Activated gamma-delta T cell treated with anti-CD3 and anti-CD28 coated beads, Interleukin-2, amount 50 U/mL, for 16 hours (primary cell): Measurements from ENCODE around the gene C19orf73.
"Not testable (repeated sequence)": the region's sequence is repeated elsewhere in the genome, so short reads cannot be mapped to it uniquely, and the experiment has no call there.

Experiments used
- DNase-seq: peaks from one replicate; pipeline ENCODE4 v3.0.0-alpha.2; 2020; ENCODE audit warnings: low read depth

The C19orf73 gene

DNA sequence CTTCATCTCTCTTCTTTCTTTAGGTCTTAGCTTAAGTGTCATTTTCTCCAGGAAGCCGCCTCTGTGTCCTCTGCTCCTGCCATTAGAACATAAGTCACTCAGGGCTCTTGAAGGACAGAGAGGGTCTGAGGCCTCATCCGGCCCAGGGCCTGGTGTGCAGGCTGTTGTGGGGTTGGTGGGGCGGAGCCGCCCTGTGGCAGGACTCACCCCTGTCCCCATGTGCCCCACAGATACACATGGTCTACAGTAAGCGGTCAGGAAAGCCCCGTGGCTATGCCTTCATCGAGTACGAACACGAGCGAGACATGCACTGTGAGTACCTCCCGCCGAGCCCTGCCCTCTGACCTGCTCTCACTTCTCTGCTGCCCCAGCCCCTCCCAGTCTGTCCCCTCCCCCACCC is 17.8 kb downstream of the C19orf73 start:
- DNase-seq = no peak

DNA sequence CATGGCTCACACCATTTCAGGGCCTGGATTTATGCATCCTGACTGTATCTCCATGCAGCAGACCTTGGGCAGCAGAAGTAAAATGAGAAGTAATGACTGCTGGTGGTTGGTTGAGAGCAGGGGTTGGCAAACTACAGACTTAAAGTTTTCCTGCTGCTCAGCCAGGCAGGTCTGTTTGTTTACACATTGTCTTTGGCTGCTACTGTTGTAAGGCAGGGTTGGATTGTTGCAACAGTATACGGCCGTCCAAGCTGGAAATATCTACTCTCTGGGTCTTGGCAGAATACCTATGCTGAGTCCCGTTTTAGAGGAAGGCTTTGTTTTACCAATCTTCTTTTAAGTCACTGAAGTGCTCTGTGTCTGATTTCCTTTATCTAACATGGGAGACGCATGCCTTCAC is 20.1 kb downstream of the C19orf73 start:
- no peak for DNase-seq

DNA sequence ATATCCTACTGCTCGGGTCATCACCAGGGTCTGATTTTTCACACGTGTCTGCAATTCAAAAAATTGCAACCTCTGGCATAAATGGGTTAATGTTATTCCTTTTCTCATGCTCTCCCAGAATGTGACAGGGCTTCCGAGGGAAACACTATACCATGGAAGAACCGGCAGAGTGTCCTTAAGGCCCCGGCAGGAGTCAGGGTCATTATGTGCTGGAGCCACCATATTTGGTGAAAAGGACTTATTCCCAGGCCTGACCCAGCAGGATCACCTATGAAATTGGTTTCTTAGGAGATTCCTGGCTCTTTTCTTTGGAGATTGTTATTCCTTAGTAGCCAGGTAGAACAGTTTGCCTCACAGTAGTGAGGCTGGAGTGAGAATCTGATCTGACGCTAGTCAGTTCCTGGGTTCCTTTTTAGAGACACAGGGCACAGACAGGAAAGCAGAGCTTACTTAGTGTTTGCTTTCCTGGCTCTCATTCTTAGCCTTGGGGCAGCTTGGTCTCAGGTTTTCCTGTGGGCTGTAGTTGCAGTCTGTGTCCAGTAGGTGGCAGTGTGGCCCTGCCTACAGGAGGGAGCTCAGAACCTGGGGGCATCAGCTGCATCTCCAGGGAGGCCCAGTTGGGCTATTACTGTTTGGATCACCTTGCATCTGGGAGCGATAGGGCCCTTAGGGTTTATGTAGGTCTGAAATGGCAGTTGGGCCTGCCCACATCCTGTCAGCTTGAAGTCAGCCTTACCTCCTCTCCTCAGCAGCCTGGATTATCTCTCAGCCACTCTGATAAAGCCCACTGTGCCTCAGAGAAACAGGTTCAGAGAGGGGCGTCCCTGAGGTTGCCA is 21.3 kb downstream of the C19orf73 start:
- DNase-seq = peak; percentile 65

DNA sequence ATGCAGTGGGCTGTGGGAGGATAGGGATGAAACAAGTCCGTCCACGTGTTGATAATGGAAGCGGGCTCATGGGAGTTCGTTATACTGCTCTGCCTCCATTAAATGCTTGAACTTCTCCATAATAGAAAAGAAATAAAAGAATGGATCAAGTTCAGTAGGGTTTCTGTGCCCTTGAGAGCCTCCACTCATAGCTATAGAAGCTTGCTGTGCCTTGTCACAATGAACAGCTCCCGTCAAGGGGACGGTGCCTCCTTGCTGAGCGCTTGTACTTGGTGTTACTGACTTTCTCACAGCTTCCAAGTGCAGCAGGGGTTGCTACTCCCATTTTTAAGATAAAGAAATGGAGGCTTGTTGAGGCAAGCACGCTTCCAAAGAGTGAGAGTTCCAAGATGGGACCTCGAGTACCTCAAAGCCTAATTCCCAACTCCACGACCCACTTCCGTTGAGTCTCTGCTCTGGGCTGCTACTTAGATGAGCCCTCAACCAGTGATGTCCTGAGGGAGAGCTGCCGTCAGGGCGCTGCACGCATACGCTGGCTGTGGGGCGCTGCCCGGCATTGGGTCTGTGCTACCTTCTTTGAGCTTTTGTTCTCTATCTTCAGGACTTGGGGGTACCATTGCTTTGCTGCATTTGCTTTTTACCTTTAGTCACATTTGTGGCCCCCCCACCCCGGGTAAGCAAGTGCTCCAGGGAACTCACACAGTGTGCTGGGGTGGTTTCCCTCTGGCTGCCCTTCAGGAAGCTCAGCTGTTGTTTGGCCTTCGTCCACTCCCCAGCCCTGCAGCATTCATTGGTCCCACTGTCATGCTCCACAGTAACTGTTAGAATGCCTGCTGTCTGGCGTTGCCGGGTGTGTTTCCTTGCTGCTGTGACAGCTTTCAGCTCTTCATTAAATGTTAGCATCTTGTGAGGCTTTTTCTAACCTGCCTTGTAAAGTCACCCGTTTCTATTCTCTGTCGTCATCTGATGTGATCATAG is 24.1 kb downstream of the C19orf73 start:
- no peak for DNase-seq

DNA sequence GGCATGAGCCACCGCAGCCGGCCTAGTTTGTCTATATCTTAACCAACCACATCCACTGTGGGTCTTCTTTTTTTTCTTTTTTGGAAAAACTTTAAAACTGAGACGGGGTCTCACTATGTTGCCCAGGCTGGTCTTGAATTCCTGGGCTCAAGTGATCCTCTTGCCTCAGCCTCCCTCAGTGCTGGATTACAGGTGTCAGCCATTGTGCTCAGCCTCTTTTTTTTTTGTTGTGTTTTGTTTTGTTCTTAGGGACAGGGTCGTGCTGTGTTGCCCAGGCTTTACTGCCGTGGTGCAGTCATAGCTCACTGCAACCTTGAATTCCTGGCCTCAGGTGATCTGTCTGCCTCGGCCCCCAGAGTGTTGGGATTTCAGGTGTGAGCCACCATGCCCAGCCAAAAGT is 26.3 kb downstream of the C19orf73 start:
- no peak for DNase-seq

DNA sequence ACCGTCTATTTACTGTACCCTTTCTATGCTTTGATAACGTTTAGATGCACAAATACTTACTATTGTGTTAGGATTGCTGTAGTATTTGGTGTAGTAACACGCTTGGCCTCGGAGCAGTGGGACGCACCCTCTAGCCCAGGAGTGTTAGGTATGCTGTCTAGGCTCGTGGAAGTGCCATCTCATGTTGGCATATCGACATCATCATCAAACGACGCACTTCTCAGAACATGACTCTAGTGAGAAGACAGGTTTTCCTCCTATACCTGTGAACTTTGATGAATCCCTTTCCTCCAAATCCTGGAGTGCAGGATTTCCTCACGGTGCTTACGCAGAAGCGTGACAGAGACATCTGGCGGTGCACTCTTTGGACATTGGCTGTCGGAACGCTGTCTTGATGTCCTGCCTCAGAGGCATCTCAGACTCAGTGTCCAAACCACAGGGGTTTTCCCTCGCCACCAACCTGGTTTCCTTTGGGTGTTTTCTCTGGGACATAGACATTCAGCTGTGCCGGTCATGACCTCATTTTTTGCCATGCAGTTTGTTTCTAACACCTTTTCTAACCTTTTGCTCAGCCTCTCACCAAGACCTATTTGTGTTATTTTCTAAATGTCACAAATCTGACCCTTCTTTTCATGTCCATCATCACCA is 27.4 kb downstream of the C19orf73 start:
- DNase-seq = no peak

DNA sequence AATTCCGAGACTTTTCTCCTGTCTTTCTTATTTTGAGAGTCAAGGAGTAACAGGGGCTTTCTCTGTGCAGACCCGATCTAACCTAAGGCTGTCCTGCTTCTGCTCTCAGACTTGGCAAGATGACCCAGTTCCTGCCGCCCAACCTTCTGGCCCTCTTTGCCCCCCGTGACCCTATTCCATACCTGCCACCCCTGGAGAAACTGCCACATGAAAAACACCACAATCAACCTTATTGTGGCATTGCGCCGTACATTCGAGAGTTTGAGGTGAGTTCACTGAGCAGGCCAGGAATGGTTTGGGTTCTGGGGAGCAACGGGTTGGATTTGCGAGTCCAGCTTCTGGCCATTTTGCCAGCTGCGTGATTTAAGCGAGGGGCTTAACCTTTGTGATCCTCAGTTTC is 32.6 kb downstream of the C19orf73 start:
- no peak for DNase-seq

DNA sequence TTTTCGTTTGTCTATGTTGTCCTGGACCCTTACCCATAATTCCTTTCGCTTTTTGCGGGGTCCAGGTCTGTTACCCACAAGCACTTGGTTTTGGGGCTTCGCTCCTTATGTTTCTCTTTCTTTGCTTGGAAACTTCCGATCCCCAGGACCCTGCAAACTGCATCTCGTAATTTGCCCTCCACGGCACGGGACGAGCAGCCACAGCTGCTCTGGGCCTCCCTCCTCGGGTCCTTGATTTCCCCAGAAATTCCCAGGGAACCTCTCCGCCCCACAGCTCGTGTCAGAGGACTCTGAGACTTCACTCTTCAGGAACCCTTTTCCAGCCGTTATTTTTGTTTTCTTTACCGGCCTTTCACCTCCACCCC is 33.1 kb downstream of the C19orf73 start:
- no peak for DNase-seq

DNA sequence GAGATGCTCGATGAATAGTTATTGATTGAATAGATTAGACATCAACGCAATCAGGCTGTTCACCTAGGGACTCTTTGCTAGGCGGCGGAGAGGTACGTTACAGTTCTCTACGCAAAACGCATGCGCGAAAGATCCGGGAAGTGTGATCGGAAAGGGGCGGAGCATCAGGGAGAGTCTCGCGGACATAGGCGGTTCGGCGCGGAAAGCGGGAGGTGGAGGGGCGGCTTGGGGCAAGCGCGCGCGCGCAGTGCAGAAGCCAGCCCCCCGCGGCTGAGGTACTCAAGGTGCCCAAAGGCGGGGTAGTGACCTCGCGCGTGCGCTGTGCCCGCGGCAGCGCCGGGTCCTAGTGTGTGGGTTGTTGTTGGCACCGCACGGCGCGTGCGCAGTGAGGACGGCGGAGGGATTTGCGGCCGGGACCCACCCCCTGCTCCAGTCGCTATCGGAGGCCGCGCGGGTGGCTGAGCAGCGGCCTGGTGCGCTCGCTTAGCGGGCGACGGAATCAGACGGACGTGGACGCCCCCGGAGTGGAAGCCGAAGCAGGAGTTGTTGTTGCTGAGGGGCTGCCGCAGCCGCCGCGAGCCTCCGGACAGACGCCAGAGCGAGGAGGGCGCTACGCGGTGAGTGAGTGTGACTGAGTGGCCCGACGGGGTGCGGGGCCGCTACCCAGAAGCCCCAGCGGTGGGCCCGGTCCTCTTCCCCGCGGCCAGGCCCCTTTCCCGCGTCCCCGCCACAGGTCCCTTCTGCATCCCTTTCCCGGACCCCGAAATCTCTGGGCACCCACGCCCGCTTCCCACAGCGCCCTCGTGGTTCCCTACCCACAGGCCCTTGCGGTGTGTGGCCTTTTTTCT is 33.7 kb downstream of the C19orf73 start, which contains the start of gene SNRNP70:
TSS of gene SNRNP70 (plus strand) at position 432 of the 848 bp plus-strand sequence. CDS start 964 bp downstream, outside the sequence.
- DNase-seq = peak; percentile 98

DNA sequence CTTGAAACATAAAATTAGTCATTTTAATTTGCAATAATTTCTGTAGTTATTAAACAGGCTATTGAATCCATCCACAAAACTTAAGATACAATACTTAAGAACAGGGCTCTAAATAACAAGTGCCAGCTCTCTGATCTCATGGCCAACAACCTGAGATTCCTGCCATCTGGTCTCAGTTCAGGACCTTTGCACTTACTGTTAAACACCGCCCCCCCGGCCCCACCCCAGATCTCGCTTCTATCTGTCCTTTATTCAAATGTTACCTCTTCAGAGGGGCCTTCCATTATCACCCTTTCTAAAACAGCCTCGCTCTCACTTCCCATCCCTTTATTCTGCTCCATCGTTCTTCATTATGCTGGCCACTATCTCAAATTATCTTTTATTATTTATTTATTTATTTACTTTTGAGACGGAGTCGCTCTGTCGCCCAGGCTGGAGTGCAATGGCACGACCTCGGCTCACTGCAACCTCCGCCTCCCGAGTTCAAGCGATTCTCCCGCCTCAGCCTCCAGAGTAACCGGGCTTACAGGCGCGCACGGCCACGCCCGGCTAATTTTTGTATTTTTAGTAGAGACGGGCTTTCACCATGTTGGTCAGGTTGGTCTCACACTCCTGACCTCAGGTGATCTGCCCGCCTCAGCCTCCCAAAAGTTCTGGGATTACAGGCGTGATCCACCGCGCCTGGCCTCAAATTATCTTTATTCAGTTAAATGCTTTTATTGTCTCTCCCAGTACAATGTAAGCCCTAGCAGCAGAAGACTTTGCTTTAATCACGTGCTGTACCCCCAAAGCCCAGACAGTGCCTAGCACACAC is 34.5 kb downstream of the C19orf73 start:
- no peak for DNase-seq

DNA sequence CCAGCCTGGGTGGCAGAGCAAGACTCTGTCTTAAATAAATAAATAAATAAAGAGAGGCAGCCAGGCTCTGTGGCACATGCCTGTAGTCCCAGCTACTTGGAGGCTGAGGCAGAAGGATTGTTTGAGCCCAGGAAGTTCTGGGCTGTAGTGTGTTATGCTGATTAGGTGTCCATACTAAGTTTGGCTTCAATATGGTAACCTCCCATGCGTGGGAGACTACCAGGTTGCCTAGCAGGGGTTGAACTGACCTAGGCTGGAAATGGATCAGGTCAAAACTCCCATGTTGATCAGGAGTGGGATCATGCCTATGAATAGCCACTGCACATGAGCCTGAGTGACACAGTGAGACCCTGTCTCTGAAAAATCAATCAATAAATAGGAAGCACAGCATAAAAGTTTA is 37.7 kb downstream of the C19orf73 start:
- DNase-seq = no peak

DNA sequence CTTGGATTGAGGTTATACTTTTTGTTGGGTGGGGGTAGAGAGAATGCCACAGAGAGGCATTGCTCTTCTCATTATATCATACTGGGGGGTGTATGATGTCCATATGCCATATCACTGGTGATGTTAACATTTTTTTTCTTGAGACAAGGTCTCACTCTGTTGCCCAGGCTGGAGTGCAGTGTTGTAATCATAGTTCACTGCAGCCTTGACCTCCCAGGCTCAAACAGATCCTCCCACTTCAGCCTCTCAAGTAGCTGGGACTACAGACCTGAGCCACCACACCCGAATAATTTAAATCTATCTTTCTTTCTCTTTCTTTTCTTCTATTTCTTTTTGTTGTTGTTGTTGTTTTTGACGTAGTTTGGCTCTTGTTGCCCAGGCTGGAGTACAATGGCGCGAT is 38.6 kb downstream of the C19orf73 start:
- no peak for DNase-seq

DNA sequence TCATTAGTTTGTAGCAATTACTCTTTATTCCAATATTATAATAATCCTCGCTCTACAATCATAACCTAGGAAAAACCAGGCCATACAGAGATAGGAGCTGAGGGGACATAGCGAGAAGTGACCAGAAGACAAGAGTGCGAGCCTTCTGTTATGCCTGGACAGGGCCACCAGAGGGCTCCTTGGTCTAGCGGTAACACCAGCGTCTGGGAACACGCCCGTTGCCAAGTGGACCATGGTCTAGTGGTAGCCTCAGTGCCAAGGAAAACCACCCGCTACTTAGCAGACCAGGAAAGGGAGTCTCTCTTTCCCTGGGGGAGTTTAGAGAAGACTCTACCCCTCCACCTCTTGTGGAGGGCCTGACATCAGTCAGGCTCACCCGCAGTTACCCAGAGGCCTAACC is 44.1 kb downstream of the C19orf73 start:
- not testable (repeated sequence) for DNase-seq

DNA sequence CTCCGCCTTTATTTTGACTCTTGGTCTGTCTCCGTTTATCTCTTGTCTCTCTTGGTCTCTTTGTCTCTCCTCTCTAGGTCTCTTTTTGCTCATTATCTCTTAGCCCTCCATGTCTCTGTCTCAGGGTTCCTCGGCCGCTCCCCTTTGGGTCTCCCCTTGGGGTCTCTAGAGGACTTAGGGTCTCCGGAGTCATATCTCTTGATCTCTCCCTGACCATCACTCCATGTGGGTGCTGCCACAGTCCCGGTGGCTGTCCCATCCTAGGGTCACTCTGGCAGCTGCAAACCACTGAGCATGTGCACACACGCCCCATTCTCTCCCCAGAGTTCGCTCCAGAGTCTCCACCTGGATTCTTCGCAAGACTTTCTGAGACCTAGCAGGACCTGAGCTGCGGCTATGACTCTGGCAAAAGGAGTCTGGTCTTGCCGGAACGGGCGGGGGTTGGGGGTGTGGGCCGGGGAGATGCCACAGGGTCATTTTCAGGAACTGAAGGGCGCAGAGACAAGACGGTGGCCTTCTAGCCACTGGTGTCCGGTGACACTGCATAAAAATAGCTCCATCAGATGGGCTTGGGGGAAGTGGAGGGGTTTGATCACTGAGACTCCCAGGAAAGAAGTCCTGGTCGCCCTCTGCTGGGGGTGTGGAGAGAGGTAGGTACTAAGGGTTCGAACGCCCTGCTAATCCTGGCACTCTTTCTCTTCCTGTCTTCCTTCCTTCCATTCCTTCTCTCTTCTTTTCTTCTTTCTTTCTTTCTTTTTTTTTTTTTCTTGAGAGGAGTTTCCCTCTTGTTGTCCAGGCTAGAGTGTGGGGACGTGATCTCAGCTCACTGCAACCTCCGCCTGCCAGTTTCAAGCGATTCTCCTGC is 45.2 kb downstream of the C19orf73 start:
- DNase-seq = no peak

DNA sequence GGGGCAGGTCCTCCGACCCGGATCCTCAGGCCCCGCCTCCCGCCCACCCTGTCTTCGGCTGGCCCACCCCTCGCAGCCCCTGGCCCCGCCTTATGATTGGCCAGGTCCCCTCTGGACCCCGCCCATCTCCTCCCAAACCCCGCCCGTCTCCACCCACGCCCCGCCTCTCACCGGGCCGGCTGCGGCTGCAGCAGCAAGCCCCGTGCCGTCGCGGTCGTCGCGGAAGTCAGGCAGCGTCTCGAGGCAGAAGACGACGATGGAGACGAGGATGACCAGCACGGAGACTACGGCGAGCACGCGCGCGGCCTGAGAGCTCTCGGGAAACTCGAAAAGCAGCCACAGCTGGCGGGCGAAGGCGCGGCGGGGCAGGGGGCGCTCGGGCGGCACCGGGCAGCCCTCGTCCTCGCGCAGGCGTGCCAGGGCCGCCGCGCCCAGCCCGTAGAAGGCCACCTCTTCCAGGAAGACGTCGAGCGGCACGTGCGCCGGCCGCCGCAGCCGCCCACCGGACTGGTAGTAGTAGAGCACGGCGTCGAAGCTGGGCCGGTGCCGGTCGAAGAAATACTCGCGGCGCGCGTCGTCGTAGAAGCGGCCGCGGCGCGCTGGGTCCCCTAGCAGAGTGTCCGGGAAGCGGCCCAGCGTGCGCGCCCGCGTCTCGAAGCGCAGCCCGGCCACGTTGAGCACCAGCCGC is 46.9 kb downstream of the C19orf73 start:
- DNase-seq = no peak

DNA sequence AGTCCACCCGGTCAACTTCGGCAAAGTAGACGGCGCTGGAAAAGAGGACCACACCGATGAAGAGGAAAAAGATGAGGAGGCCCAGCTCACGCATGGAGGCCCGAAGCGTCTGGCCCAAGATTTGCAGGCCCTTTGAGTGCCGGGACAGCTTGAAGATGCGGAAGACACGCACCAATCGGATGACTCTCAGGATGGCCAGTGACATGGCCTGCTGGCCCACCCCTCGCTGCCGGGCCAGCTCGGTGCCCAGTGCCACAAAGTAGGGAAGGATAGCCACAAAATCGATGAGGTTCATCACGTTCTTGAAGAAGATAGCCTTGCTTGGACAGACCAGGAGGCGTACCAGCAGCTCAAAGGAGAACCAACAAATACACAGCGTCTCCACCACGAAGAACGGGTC is 48.5 kb downstream of the C19orf73 start:
- no peak for DNase-seq

DNA sequence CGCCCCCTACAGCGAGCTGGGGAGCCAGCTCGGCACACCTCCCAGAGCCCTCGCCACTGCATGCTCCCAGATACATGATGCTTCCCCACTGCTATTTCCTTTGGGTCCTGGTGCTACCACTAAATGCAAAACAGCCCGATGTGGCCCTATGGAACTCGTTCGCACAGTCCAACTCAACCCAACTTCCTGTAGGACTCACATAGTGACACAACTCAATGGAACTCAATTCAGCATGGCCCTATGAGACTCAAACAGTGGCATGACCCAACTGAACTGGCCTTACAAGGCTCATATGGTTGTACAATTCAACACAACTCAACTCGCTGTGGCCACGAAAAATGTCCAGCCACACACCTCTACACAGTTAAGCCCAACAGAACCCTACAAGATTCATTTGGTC is 49.9 kb downstream of the C19orf73 start:
- no peak for DNase-seq
